Posterior vena cava (tissue), 2 donors: ENCODE measurements around the gene NHS. TPM values are rescaled to one million over a fixed set of nuclear protein-coding genes. Genes with fewer than 3 reads are reported as not detected.
"Not testable (repeated sequence)": the region's sequence is repeated elsewhere in the genome, so short reads cannot be mapped to it uniquely, and the experiment has no call there.

Experiments
- DNase-seq: peaks from one replicate; pipeline ENCODE4 v3.0.0-alpha.2; 2020; ENCODE audit warnings: low spot score
- intact Hi-C, 2 donors: fragments of 100-400 bp; cut with DNase I; formaldehyde crosslinking; loops; one replicate each; pipeline versions ENCODE4 v1.14.1 to v1.14.2; 2022 to 2023
- total RNA-seq, 2 donors: library from RNA; stranded (reverse); fragmentation: NEBNext Ultra II Directional; extraction: Animal tissue kit (Norgen Biotek cat#: 25700); gene quantifications; one replicate each; pipeline ENCODE4 v1.2.1, GENCODE V29; 2021
- donor health status: DM: yes; HTN: yes; CAD: no.
- donor health status: DM: yes; HTN: yes; CAD: no.

Gene NHS
- total RNA-seq, 2 donors from 2014 or later, result 11.1 to 12.2 TPM

DNA sequence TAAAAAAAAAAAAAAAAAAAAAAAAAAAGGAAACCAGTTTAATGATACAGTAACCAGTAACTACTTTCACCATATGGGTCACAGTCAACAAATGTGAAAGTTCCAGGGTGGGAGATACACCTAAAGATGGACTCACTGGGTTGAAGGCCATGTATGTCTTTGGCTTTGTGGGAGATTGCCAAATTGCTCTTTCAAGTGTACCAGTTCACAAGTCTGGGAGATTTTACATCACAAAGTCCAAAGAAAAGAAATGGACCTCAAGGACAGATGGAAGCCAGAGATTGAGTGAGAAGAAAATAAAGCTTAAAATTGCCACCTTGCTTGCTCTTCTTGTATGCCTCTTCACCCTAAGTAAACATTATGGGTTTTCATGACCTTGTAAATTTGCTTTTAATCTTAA, 65.3 kb downstream of the NHS start:
- DNase-seq, result no peak
- intact Hi-C loops, result no loop called here

DNA sequence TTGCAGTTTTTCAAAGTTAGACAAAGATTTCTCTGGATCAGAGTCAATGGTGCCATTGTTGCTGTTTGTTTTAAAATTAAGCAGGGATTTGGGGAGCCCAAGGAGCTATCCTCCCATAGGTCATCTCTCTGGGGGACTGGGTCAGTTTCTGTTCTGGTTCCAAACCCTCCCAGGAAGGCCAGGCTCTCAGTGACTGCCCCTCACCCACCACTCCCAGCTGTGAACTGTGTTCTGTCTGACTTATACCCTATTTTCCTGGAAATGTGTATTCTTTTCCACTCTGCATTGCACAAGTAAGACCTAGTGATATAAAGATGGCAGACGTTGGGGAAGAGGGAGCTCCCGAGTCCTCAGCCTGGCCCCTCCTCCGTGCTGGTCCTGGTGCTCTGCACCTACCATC, 65.8 kb downstream of the NHS start:
- DNase-seq, result no peak
- intact Hi-C loops, result no loop called here

DNA sequence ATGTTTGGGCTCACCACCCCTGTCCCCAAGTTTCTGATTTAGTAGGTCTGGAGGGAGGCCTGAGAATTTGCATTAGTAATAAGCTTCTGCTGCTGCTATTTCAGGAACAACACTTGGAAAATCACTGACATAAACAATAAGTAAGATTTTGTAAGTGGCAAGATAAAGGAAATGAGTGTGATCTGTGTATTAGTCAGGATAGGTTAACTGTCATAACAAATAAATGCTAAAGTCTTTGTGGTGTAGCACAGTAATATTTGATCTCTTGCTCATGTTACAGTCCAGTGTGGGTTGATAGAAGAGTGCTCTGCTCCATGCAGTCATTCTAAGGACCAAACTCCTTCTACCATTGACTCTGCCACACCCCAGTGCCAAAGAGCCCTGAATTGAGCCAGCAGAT, 67.0 kb downstream of the NHS start:
- intact Hi-C loops, result no loop called here
- no peak for DNase-seq

DNA sequence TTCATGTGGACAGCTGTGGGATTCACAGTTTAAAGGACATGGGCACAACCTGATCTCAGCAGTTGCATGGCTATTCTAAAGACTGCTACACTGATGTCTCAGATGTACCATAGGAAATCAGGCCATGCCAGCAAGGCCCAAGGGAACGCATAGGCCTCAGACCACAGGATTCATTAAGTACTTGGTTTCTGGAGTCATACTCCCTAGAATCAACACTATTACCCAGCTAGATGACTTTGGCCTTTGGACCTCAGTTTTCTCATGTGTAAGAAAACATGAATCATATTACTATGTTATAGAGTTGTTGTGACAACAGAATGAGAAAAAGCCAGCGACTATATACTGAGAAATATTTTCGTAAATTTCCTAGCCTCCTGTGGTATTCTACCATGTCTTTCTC, 67.9 kb downstream of the NHS start:
- no peak for DNase-seq
- intact Hi-C loops, result no loop called here

DNA sequence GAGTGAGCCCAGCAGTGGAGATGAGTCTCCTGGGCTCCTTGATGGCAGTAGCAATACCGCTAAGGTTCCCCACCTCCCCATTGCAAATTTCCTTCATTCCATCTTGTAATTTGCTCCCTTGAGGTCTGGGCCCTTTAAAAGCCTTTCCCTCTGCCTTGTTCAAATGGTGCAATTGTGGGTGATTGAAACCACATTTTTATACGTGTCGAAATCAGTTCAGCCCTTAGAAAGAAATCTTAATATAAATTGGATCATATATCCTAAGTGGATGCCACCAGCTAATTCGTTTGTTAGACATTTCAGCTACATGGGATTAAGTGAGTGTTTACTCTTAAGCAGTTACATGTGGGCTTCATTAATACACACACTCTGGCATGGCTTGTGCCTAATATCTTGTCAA, 68.6 kb downstream of the NHS start:
- intact Hi-C loops, result no loop called here
- no peak for DNase-seq

DNA sequence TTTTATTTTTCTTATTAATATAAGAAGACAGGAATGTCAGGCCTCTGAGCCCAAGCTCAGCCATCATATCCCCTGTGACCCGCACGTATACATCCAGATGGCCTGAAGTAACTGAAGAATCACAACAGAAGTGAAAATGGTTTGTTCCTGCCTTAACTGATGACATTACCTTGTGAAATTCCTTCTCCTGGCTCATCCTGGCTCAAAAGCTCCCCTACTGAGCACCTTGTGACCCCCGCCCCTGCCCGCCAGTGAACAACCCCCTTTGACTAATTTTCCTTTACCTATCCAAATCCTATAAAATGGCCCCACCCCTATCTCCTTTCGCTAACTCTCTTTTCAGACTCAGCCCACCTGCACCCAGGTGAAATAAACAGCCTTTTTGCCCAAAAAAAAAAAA, 71.3 kb downstream of the NHS start:
- intact Hi-C loops, DNase-seq: not testable (repeated sequence)

DNA sequence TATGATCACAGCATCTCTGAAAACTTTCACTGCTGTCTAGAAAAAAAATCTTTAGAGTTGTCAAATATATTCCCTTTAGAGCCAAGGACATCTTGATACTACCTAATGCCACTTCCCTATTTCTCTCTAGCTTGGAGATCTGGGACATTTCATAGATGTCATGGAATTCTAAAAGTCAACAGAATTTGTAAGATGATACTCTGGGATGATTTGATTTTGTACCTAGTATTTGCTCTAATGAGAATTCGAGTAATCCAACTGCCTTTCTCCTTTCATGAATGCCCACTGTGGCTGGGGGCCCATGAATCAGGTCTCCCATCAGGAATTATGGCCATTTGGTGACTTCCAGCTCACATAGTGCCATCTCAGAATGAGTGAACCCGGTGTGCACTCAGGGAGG, 73.2 kb downstream of the NHS start:
- DNase-seq, result no peak
- intact Hi-C loops, result no loop called here

DNA sequence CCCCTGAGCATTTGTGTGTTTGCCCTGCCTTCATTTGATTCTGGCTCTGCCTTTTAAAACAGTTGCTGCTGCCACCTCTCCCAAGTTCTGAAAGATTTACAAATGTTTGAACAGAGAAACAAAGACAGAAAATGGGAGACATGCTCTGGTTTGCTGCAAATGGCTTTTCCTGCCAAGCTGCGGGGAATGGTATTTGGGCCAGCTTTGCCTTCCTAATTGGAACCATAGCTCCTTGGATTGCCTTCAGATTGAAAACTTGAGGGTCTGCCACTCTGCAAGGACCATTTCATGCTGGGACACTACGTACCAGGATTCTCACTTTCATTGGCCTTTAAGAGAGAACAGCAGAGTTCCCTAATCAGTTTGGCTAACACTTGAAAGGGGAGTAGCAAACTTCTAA, 74.9 kb downstream of the NHS start:
- no peak for DNase-seq
- intact Hi-C loops, result no loop called here

DNA sequence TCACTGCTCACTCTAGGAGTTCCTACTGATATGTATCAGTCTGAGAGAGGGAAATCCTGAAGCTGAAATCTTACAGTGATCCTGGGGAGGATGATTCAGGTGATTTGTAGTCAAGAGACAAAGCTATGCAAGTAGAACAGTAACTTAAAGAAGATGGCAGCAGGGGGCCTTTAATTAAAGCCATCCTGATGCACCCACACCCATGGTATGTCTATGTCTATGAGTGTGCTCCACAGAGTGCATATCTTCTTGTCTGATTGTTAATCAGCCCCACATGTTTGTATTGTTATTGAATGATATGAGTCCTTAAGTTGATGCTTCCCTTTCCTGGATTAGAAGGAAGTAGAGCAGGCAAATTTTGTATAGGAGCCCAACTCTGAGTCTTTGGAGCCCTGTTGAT, 78.8 kb downstream of the NHS start:
- intact Hi-C loops, result no loop called here
- DNase-seq, result no peak

DNA sequence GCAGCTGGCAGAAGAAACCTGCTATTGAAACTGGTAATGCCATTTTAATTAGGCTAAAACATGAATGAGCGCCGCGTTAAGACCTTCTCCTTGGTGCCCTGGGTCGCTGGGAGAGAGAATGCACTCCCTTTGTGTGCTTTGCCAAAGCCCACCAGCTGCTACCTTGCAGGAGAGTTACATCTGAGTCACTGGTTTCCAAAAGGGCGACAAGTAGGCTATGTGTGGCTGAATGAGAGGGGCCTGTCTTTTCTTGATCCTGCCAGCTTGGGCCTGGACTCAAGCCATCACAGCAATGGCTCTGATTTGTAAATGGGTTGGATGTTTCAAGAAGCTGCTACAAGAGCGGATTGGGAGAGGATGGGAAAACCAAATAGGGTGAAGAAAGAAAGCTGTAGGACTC, 81.5 kb downstream of the NHS start:
- intact Hi-C loops, result loop anchor here in 1 of 2 donors (1.0 kb wide), 1 partner anchor 28 kb away; no protein-coding TSS in a partner anchor
- no peak for DNase-seq

DNA sequence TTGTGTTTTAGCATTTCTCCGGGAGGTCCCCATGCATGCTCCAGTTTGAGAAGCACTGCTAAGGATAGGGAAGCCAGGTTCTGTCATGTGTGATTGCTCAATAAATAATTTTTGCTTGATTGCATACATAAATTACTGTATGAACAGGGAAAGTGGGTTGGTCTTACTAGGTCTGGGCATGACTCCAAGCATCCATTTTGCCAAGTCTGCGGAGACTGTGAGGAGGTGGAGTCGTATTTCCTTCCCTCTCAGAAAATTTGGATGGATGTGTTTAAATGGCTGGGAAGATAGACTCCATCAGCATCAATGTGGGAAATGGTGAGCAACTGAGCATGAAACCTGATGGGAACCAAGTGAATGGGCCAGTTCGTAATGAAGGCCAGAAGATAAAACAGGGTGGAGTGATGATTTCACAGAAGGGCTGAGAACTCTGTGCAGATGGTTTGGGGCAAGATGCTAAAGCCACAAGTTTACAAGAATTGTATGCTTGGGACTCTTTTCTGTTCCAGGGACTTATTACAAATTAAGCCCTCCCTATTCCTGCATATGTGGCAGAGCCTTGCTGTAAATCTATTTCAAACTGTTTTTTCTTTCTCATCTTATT, 84.1 kb downstream of the NHS start:
- DNase-seq, result no peak
- intact Hi-C loops, result no loop called here

DNA sequence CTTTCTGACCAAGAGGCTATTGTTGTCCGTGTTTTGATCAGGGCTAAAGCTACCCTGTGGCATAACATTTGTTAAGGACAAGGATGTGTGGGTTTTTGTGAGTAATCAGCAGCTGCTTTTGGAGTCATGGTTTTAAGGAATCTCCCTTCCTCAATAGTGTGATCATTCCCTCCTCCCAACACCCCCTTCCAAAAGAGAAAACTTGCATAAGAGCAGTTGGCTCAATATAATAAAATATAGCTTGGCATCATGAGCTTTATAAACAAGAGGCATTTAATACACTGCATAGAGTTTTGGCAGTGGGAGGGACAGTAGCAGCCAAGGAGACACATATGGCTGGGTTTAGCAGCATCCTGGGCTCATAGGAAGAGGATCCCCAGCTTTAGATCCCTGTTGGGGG, 84.7 kb downstream of the NHS start:
- intact Hi-C loops, result no loop called here

DNA sequence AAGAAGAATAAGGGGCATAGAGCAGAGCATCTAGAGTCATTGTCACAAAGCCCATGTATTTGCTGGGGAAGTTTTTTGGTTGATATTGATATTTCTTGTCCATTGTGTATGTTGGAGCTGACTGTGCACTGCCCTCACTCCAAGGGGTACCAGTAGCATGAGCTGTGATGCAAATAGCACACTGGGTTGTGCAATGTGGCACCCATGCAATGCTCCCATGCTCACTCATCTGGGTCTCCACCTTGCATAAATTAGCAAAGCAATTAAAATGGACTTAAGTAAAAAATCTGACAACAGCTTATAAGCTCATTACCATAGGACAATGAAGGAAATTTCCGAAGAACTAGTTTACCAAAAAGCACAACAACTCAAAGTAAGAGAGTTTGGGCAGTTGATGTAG, 87.9 kb downstream of the NHS start:
- DNase-seq, result no peak
- intact Hi-C loops, result no loop called here

More for the DNA sequence above, 84.7 kb downstream of the NHS start:
- DNase-seq, result no peak

DNA sequence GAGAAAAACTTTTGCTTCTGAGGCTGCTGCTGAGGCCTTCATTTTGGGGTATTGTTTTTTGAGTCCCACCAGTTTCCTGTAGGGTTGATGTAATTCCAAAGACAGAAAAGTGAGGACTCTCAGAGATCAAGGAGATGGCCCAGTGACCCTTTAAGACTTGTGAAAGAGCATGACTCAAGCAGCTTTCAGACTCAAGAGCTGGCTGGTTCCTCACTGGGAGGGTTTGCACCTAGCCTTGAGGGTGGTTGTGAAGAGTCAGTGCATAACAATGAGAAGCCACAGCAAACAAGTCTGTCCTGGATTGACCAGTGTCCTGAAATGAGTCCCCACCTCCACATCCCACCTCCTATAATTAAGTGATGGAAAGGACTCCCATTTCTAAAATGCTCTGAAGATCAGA, 89.2 kb downstream of the NHS start:
- no peak for DNase-seq
- intact Hi-C loops, result no loop called here

DNA sequence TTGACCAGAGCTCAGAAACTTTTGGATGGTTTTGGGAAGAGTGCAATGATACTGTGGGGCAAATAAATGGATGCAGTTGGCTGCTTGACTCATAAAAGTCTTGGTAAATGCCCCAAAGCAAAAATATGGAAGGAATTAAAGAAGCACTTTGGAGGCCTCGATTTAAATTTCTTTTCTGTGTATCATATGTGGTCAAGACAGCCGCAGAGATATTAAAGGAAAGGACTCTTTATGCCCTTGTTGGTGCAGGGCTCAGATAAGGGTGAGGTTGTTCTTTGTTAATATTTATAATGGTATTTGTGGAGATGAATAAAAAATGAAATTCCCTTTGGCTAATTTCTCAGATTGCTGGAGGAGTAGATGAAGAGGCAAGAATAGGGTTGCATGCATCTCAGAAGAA, 90.2 kb downstream of the NHS start:
- intact Hi-C loops, result no loop called here
- DNase-seq, result no peak

DNA sequence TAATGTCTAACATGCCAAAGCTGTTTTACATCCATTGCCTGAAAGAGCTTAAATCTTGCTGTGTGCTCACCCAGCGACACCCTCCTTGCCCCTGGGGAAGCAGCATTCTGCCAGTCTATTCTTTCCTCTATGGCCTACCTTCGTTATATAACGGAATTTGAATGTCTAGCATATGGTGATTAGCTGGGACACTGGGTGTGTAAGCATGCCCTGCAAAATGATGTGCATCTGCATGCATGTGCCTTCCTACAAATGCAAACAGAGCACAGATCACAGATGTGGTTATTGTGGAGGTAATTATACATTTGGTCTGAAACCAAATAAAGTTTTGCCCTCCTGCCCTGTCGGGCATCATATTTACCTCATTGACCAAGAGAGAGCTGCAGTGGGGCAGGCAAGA, 90.8 kb downstream of the NHS start:
- DNase-seq, result no peak
- intact Hi-C loops, result no loop called here

DNA sequence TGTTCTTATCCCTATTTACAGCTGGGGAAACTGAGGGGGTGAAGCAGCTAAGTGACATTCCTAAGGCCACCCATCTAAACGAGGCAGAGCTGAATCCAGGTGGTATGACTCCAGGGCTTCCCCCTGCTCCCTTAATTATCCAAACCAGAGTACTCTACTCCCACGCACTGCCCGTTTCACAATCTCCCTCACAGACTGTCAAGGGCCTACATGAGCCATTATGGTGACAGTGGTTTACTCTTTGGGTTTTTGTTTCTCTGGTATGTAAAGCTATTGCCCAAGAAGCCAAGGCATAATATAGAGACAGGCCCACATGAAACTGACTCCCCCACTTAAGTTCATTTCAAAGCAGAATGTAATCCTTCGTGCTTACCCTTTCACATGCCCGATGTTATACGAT, 95.1 kb downstream of the NHS start:
- no peak for DNase-seq
- intact Hi-C loops, result no loop called here

DNA sequence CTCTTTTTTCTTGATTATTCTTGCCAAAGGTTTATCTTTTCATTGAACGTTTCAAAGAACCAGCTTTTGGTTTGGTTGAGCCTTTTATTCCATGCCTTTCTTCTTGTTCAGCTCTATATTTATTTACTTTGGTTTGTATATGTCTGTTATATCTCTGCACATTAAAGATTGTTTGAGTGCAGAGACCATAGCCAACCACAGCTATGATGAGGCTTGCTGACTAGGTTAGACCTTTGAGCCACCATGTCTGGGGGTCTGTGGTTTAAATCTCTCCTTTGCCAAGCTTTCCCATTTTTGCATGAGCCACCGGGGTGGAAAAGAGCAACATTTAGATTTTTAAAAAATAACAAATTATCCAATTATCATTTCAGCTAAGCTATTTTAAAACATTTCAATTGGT, 96.1 kb downstream of the NHS start:
- intact Hi-C loops, result no loop called here

DNA sequence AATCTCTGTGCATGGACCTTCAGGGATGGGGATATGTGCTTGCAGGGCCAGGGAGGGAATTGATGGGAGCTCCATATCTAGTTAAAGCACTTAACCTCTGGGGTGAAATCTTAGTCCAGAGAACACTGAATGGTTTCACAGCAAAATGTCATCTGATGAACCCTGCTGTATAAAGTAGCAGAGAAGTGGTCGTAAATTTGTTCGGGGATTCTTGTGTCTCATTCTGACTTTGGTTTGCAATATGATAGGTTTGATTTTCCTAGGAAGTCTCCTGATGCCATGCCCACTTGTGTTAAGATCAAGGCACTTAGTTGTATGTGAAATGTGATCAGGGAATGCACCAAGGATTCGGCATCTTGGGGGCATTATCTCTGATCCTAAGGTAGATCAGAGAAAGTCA, 96.9 kb downstream of the NHS start:
- no peak for DNase-seq
- intact Hi-C loops, result no loop called here

More for the DNA sequence above, 96.1 kb downstream of the NHS start:
- no peak for DNase-seq

DNA sequence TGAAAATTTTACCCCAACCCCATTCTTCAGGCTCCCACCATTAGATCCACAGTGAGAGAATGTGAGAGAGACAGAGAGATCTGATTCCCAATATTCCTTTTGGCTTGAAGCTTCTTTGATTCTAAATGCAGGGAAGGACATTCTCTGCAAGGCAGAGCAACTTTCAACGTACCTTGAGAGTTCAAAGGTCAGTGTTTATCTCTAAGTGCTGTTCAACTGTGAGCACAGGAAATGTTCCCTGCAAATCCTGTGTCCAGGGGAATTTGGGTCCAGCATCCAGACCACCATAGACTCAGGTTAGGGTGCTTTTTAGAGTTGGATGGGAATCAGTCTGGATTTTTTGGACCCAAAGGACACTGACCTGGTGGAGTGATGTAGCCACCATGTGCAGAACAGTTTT, 97.4 kb downstream of the NHS start:
- no peak for DNase-seq
- intact Hi-C loops, result no loop called here

DNA sequence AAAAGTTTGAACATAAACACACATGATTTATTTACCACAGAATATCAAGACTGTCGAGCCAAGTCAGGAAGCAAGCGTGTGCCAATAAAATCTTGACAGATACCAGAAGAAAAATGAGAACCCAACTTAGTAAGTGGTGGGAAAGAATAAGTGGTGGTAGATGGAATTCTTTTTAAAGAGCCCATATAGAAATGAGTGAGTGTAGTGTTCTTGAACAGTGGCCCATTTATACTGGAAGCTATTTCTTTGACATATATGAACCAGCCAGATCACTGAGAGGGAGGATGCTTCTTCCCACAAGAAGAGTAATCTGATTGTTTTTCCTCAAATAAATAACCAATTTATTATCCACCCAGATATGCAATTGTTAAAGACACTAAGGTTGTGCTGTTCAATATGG, 98.0 kb downstream of the NHS start:
- intact Hi-C loops, result no loop called here

DNA sequence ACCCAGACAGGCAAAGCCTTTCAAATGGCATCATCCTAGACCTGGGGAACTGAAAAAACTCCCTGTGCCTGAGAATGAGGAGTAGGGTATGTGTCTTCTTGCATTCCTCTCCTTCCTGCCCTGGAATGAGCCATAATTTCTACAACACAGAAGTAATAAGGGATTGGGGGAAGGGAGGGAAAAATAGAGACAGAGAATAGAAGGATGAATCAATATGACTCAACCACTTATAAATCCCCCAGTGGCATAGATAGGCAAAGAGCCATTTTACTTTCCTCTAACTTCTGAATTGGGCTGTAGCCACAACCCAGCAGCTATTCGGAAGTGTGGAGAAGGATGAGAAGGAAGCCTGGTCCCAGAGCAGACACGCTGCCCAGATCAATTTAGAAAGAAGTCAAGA, 99.9 kb downstream of the NHS start:
- no peak for DNase-seq
- intact Hi-C loops, result no loop called here

More for the DNA sequence above, 98.0 kb downstream of the NHS start:
- DNase-seq, result no peak
